Breast epithelium (tissue), 3 donors: Measurements from ENCODE around the gene KIZ.

Source experiments
- POLR2A ChIP-seq: fragments of 450-650 bp; IDR thresholded peaks from one replicate; pipeline ENCODE4 v1.6.1; 2016; ENCODE audit warnings: antibody characterized with exemption, mild to moderate bottlenecking, moderate library complexity
- POLR2AphosphoS5 ChIP-seq, 3 donors: sonication (generic); formaldehyde crosslinking; IDR thresholded peaks; one replicate each; pipeline ENCODE4 v1.6.1; 2017; ENCODE audit warnings: antibody characterized with exemption in 3 of 3

GRCh38 chr20:21209668-21210067 is 83.8 kb downstream of the KIZ start:
- TF ChIP-seq POLR2AphosphoS5 (IDR thresholded peaks at IDR 0.05): no peak
- no peak for TF ChIP-seq POLR2A
